ENCODE results near the gene LSM4.

The LSM4 gene

DNA sequence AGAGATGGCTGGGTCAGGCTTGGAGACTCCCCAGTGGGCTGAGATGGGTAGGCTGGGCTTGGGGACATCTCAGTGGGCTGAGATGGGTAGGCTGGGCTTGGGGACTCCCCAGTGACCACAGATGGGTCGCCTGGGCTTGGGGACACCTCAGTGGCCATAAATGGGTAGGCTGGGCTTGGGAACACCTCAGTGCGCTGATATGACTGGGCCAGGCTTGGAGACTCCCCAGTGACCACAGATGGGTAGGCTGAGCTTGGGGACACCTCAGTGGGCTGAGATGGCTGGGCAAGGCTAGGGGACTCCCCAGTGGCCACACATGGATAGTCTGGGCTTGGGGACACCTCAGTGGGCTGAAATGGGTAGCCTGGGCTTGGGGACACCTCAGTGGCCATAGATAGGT, 61.4 kb downstream of the LSM4 start:
- TF ChIP-seq, protein P1, sequence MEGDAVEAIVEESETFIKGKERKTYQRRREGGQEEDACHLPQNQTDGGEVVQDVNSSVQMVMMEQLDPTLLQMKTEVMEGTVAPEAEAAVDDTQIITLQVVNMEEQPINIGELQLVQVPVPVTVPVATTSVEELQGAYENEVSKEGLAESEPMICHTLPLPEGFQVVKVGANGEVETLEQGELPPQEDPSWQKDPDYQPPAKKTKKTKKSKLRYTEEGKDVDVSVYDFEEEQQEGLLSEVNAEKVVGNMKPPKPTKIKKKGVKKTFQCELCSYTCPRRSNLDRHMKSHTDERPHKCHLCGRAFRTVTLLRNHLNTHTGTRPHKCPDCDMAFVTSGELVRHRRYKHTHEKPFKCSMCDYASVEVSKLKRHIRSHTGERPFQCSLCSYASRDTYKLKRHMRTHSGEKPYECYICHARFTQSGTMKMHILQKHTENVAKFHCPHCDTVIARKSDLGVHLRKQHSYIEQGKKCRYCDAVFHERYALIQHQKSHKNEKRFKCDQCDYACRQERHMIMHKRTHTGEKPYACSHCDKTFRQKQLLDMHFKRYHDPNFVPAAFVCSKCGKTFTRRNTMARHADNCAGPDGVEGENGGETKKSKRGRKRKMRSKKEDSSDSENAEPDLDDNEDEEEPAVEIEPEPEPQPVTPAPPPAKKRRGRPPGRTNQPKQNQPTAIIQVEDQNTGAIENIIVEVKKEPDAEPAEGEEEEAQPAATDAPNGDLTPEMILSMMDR (IDR thresholded peaks at IDR 0.05; ENCODE audit: insufficient read depth, low read depth, low read length, missing control alignments): no peak

DNA sequence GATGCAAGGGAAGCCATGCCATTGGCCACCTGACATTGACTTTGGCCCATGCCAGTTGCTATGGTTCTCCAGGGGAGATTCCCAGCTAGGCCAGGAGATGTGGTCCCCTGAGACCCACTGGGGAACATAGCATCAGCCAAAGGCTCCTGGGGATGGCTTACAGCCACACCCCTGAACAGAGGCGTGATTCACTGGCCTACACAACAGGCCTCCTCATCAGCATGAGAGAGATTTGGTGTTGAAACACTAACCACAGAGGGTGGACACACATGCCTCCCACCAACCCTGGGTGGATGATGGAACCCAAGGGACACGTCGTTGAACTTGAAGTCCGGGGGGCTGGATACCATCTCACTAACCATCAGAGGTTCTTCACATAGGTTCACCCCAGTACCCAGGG, 63.0 kb downstream of the LSM4 start:
- no peak for DNase-seq (ENCODE audit: low read depth)
- no peak overlapping the region for H3K4me3 ChIP-seq (ENCODE audit: low read length)
- TF ChIP-seq, protein P1 (IDR thresholded peaks at IDR 0.05; ENCODE audit: insufficient read depth, low read depth, low read length, missing control alignments): no peak

More for the DNA sequence above, 61.4 kb downstream of the LSM4 start:
- no peak for DNase-seq (ENCODE audit: low read depth)
- no peak overlapping the region for H3K4me3 ChIP-seq (ENCODE audit: low read length)

DNA sequence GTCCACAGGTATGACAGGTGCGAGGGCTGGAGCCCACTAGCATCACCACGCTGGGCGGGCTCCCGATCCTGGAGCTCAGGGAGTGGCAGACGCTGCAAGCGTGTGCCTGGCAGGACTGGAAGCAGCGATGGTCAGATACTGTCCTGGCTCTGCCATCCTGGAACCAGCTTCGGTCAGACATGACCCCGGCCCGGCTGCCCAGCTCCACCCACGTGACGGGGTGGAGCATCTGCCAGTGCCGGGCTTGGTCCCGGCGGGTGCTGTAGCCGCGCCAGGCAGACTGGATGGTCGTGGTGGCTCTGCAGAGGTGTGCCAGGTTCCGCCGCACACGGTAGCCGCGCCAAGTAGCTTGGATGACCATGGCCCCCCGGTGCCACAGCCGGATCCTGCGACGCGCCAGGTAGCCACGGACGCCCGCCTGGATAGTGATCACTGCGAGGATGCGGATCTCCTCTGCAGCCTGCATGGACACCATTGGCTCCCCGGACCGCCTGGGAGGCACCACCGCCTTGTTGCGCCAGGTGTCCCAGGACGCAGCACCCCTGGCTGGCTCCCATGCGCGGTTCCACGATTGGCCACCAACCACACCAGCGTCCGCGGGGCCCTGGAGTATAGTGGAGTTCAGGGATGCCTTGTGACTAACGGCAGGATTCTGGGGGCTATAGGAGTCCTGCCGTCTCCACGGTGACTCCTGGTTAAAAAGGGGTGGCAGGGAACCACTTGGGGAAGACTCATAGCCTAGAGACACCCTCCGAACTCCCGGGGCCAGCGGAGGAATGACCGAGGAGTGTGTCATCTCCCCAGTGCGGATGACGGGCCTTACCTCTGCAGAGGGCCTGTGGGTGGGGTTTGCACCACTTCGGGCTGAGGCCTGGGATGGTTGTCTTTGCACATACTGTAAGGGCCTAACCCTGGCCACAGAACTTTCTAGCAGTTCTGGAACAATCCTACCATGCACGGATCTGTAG, 65.1 kb downstream of the LSM4 start:
- TF ChIP-seq, protein P1 (IDR thresholded peaks at IDR 0.05; ENCODE audit: insufficient read depth, low read depth, low read length, missing control alignments): no peak
- H3K4me3 ChIP-seq (ENCODE audit: low read length): no peak overlapping the region
- no peak for DNase-seq (ENCODE audit: low read depth)

All from epithelial cell of esophagus (primary cell).